ENCODE measurements around the gene PNMA8B. TPM values are rescaled to one million over a fixed set of nuclear protein-coding genes. Genes with fewer than 3 reads are reported as not detected.

PNMA8B gene
- total and polyA plus RNA-seq, 2 donors (not counting 3 experiments of a cell fraction or from before 2014, with no cell fraction given): 0.11 TPM; not detected in 1

DNA sequence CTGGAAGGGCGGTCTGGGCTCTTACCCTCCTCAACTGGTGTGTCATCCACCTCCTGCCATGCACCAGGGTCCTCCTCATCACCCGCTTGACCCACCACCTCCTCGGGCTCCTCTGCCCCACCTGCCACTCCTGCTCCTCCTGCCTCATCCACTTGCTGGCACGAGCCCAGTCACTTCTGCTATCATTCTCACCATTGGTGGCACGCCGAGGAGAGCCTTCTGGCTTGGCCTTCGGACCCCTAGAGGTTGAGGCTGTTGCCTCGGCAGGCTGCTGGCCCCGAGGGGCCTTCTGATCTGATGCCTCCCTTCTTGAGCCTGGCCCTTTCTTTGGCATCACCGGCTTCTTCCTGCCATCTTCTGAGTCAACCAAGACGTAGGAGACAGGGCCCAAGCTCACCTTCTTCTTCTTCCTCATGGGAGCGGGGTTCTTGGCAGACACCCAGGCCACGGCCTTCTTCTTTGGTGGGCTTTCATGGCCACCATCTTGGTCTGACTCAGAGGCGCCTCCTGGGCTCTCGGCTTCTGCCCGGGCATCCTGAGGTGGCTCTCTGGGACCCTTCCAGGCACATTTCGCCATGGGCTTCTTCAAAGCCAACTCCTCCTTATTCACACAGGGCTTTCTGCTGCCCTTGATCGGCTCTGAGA, 26.0 kb downstream of the PNMA8B start:
- intact Hi-C loops (cut with micrococcal nuclease): no loop called here
- H3K4me1 ChIP-seq (ENCODE audit: control insufficient read depth, extremely low read depth, insufficient read depth, low read length): no peaks in the 10 kb centered on the region
- no peaks in the 10 kb centered on the region for H3K9me3 ChIP-seq (replicated peaks; ENCODE audit: control insufficient read depth, insufficient read depth, low read length)
- no peaks in the 10 kb centered on the region for H3K79me2 ChIP-seq (ENCODE audit: control insufficient read depth, insufficient read depth, low read length)
- TF ChIP-seq GATA2 (IDR thresholded peaks at IDR 0.05; ENCODE audit: insufficient read depth, insufficient read length, low read depth, low read length) (no peak), EZH2 (IDR thresholded peaks at IDR 0.05; ENCODE audit: borderline replicate concordance, low read depth, low read length, severe bottlenecking) (no peak), FOS (IDR thresholded peaks at IDR 0.05; ENCODE audit: borderline replicate concordance, insufficient read depth, low read length) (no peak), JUN (IDR thresholded peaks at IDR 0.05; ENCODE audit: borderline replicate concordance, insufficient read depth, insufficient read length, low read depth) (no peak), MYC (IDR thresholded peaks at IDR 0.05; ENCODE audit: low read depth, low read length) (no peak), POLR2A (IDR thresholded peaks at IDR 0.05; ENCODE audit: low read depth, low read length) (no peak), POLR2AphosphoS5 (IDR thresholded peaks at IDR 0.05; ENCODE audit: insufficient read depth, low read depth, low read length) (no peak)
- TF ChIP-seq, protein P1, sequence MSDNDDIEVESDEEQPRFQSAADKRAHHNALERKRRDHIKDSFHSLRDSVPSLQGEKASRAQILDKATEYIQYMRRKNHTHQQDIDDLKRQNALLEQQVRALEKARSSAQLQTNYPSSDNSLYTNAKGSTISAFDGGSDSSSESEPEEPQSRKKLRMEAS (IDR thresholded peaks at IDR 0.05; ENCODE audit: insufficient read depth, insufficient read length): no peak
- TF ChIP-seq, protein P2, sequence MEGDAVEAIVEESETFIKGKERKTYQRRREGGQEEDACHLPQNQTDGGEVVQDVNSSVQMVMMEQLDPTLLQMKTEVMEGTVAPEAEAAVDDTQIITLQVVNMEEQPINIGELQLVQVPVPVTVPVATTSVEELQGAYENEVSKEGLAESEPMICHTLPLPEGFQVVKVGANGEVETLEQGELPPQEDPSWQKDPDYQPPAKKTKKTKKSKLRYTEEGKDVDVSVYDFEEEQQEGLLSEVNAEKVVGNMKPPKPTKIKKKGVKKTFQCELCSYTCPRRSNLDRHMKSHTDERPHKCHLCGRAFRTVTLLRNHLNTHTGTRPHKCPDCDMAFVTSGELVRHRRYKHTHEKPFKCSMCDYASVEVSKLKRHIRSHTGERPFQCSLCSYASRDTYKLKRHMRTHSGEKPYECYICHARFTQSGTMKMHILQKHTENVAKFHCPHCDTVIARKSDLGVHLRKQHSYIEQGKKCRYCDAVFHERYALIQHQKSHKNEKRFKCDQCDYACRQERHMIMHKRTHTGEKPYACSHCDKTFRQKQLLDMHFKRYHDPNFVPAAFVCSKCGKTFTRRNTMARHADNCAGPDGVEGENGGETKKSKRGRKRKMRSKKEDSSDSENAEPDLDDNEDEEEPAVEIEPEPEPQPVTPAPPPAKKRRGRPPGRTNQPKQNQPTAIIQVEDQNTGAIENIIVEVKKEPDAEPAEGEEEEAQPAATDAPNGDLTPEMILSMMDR (IDR thresholded peaks at IDR 0.05; ENCODE audit: extremely low read depth in 1 of 2, insufficient read depth in 1 of 2, low read depth in 1 of 2, low read length in 2 of 2): no peak
- H3K4me2 ChIP-seq (ENCODE audit: insufficient read depth, low read length): no peak overlapping the region
- no peak overlapping the region for H3K4me3 ChIP-seq (replicated peaks in 1 of 3; ENCODE audit: insufficient read depth in 1 of 3, low read depth in 1 of 3, low read length in 3 of 3)
- dilution Hi-C loops (cut with MboI; ENCODE audit: extremely low pct_ligation_motif_present, low sequenced_read_pairs): no loop called here
- ChIA-PET CTCF (interaction anchor here (0.7 kb wide), 1 partner anchor 68 kb away, joined by 3 read pairs; no protein-coding TSS in a partner anchor), POLR2A (no interaction called here)
- BruUV-seq (replicated peaks): no TSS peak
- no peaks in the 10 kb centered on the region for H3K9me1 ChIP-seq (replicated peaks; ENCODE audit: control insufficient read depth, extremely low read depth, insufficient read depth, low read length)
- H3K27me3 ChIP-seq (ENCODE audit: control insufficient read depth in 2 of 2, insufficient read depth in 2 of 2, low read length in 2 of 2): peaks cover 5 to 8% of the 10 kb centered on the region in 2 experiments
- no peak overlapping the region for H3K27ac ChIP-seq (ENCODE audit: insufficient read depth, low read depth, low read length)
- FAIRE-seq: no peak
- H2AFZ ChIP-seq (ENCODE audit: low read depth, low read length): no peak overlapping the region
- no peaks in the 10 kb centered on the region for H4K20me1 ChIP-seq (replicated peaks; ENCODE audit: control insufficient read depth, extremely low read depth, insufficient read depth, low read length)
- H3K9ac ChIP-seq (replicated peaks; ENCODE audit: extremely low read depth, insufficient read depth, low read length): no peak overlapping the region
- no peaks in the 10 kb centered on the region for H3K36me3 ChIP-seq (ENCODE audit: control insufficient read depth in 2 of 2, extremely low read depth in 1 of 2, insufficient read depth in 2 of 2, low read length in 2 of 2)
- no peak for DNase-seq (ENCODE audit: low read depth, low spot score)

Measured in endothelial cell of umbilical vein (primary cell).